HL-60 (cell line): ENCODE results near the gene CDKN2B.
A peak's percentile ranks its signal among the peaks of the same experiment; 100 is the strongest.

Experiments used
- DNase-seq, 2 experiments: peaks; one replicate each; pipeline ENCODE4 v3.0.0-alpha.2; 2010 to 2020; ENCODE audit warnings: low read depth in 1 of 2, low spot score in 1 of 2
- H3K27ac ChIP-seq: fragments of 250-450 bp; sonication (Bioruptor Pico); replicated peaks from 2 replicates; pipeline ENCODE4 v1.5.1; 2020; ENCODE audit warnings: mild to moderate bottlenecking, moderate library complexity
- H3K27me3 ChIP-seq: fragments of 250-450 bp; sonication (Bioruptor Pico); 2 replicates; pipeline ENCODE4 v1.5.1; 2021; ENCODE audit warnings: mild to moderate bottlenecking, moderate library complexity; ENCODE audit not compliant: insufficient read depth, poor library complexity, severe bottlenecking
- H3K4me3 ChIP-seq: replicated peaks from 2 replicates; pipeline ENCODE4 v1.5.1; 2011; ENCODE audit warnings: mild to moderate bottlenecking, control low read depth, low read length; ENCODE audit not compliant: insufficient read depth
- GABPA ChIP-seq: IDR thresholded peaks from 2 replicates; pipeline ENCODE4 v1.6.1; 2012; ENCODE audit warnings: low read depth
- POLR2AphosphoS5 ChIP-seq: IDR thresholded peaks from 2 replicates; pipeline ENCODE4 v1.6.1; 2012; ENCODE audit warnings: low read depth
- SPI1 ChIP-seq: IDR thresholded peaks from 2 replicates; pipeline ENCODE4 v1.6.1; 2012; ENCODE audit warnings: low read depth, mild to moderate bottlenecking, borderline replicate concordance
- TF ChIP-seq, protein P1 (sequence below): IDR thresholded peaks from 2 replicates; pipeline ENCODE4 v1.6.1; 2012; ENCODE audit warnings: low read depth; ENCODE audit not compliant: insufficient replicate concordance
- TF ChIP-seq, protein P2 (sequence below): IDR thresholded peaks from one replicate; pipeline ENCODE4 v1.5.1; 2011; ENCODE audit warnings: low read length, control low read depth, inconsistent platforms; ENCODE audit not compliant: insufficient read depth

CDKN2B gene

GRCh38 chr9:22037954-22038690, 29.0 kb upstream of the CDKN2B start:
- peak in 1 of 2 experiments; percentile 36 for DNase-seq
- H3K27me3 ChIP-seq: no peaks in the 10 kb centered on the region
- TF ChIP-seq POLR2AphosphoS5 (no peak), SPI1 (no peak)
- TF ChIP-seq, protein P1, sequence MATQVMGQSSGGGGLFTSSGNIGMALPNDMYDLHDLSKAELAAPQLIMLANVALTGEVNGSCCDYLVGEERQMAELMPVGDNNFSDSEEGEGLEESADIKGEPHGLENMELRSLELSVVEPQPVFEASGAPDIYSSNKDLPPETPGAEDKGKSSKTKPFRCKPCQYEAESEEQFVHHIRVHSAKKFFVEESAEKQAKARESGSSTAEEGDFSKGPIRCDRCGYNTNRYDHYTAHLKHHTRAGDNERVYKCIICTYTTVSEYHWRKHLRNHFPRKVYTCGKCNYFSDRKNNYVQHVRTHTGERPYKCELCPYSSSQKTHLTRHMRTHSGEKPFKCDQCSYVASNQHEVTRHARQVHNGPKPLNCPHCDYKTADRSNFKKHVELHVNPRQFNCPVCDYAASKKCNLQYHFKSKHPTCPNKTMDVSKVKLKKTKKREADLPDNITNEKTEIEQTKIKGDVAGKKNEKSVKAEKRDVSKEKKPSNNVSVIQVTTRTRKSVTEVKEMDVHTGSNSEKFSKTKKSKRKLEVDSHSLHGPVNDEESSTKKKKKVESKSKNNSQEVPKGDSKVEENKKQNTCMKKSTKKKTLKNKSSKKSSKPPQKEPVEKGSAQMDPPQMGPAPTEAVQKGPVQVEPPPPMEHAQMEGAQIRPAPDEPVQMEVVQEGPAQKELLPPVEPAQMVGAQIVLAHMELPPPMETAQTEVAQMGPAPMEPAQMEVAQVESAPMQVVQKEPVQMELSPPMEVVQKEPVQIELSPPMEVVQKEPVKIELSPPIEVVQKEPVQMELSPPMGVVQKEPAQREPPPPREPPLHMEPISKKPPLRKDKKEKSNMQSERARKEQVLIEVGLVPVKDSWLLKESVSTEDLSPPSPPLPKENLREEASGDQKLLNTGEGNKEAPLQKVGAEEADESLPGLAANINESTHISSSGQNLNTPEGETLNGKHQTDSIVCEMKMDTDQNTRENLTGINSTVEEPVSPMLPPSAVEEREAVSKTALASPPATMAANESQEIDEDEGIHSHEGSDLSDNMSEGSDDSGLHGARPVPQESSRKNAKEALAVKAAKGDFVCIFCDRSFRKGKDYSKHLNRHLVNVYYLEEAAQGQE: no peak
- no peak overlapping the region; the same call in 1 of the 2 replicates for H3K27ac ChIP-seq
- H3K4me3 ChIP-seq: no peak overlapping the region

- DNase-seq: no peak
- TF ChIP-seq GABPA (no peak), POLR2AphosphoS5 (no peak), SPI1 (no peak)
- TF ChIP-seq, protein P1: no peak
- TF ChIP-seq, protein P2, sequence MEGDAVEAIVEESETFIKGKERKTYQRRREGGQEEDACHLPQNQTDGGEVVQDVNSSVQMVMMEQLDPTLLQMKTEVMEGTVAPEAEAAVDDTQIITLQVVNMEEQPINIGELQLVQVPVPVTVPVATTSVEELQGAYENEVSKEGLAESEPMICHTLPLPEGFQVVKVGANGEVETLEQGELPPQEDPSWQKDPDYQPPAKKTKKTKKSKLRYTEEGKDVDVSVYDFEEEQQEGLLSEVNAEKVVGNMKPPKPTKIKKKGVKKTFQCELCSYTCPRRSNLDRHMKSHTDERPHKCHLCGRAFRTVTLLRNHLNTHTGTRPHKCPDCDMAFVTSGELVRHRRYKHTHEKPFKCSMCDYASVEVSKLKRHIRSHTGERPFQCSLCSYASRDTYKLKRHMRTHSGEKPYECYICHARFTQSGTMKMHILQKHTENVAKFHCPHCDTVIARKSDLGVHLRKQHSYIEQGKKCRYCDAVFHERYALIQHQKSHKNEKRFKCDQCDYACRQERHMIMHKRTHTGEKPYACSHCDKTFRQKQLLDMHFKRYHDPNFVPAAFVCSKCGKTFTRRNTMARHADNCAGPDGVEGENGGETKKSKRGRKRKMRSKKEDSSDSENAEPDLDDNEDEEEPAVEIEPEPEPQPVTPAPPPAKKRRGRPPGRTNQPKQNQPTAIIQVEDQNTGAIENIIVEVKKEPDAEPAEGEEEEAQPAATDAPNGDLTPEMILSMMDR: no peak
- H3K27ac ChIP-seq: 0 out of 2 replicates have a peak overlapping the region, but pooled peaks have one; percentile 14
- no peak overlapping the region for H3K4me3 ChIP-seq
- H3K27me3 ChIP-seq: no peaks in the 10 kb centered on the region
Measured at GRCh38 chr9:22036866-22037626, 27.9 kb upstream of the CDKN2B start.

DNA sequence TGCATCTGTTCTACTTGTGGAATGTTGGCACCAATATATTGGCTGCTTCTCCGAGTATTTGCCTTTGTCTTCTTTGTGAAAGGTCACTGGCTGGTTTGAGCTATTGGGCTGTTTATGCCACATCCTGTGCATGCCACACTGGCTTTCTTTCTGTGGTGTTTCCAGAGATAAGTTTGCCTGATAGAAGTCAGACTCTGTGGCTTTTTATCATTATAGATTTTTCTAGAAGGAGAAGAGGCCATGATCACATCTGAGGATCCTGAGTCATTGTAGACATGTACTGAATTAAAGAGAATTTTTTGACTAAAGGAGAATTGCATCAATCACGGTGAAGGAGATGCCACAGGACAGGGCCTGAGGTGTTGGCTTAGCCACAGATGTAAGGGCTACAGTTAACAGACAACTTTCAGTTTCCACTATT, 26.5 kb upstream of the CDKN2B start:
- H3K4me3 ChIP-seq: no peak overlapping the region
- no peak overlapping the region for H3K27ac ChIP-seq
- TF ChIP-seq, protein P1: no peak
- TF ChIP-seq POLR2AphosphoS5 (no peak), SPI1 (no peak), GABPA (no peak)
- TF ChIP-seq, protein P2: no peak
- DNase-seq: no peak
- no peaks in the 10 kb centered on the region for H3K27me3 ChIP-seq
